H1 (cell line): Measurements from ENCODE around the gene CCDC77. TPM values are rescaled to one million over a fixed set of nuclear protein-coding genes. Genes with fewer than 3 reads are reported as not detected.
A peak's percentile ranks its signal among the peaks of the same experiment; 100 is the strongest.

ENCODE experiments used
- SIN3A ChIP-seq, 2 experiments: IDR thresholded peaks in 1 of 2; conservative IDR thresholded peaks in 1 of 2; 2 replicates each; pipeline ENCODE4 v1.6.1; 2011 to 2012; ENCODE audit warnings: low read length in 2 of 2, improper control_type of control experiment in 1 of 2, low read depth in 1 of 2, mild to moderate bottlenecking in 1 of 2
- polyA plus RNA-seq, 7 experiments: library from polyadenylated mRNA; depleted of rRNA in 3 of 7; stranded (reverse) in 5 of 7; unstranded in 2 of 7; fragments of >200 nt in 5 of 7; fragments of 200-250 nt in 2 of 7; gene quantifications; 1 replicate in 5 of 7; 2 replicates in 1 of 7; 4 replicates in 1 of 7; pipeline versions ENCODE4 v1.2.1 to v1.2.3, GENCODE V29; 2011 to 2013; ENCODE audit warnings: missing spikeins in 2 of 7, mixed read lengths in 2 of 7
- total RNA-seq: library from RNA; stranded (reverse); fragmentation: NEBNext Ultra II Directional; extraction: Animal tissue kit (Norgen Biotek cat#: 25700); gene quantifications from 2 replicates; pipeline ENCODE4 v1.2.1, GENCODE V29; 2021
- TF ChIP-seq, protein P1 (sequence below), 3 experiments: IDR thresholded peaks; 1 replicate in 2 of 3; 2 replicates in 1 of 3; pipeline versions ENCODE4 v1.5.1 to v1.6.1; 2011; ENCODE audit warnings: low read length in 3 of 3, mild to moderate bottlenecking in 3 of 3, inconsistent platforms in 2 of 3, low read depth in 1 of 3, moderate library complexity in 1 of 3; ENCODE audit not compliant: insufficient read depth in 1 of 3; ENCODE audit errors: control extremely low read depth in 1 of 3

The CCDC77 gene
- total and polyA plus RNA-seq, 2 of the 8 experiments (the other 6 are each of a cell fraction or from before 2014, with no cell fraction given), result 10.3 to 30.4 TPM

DNA sequence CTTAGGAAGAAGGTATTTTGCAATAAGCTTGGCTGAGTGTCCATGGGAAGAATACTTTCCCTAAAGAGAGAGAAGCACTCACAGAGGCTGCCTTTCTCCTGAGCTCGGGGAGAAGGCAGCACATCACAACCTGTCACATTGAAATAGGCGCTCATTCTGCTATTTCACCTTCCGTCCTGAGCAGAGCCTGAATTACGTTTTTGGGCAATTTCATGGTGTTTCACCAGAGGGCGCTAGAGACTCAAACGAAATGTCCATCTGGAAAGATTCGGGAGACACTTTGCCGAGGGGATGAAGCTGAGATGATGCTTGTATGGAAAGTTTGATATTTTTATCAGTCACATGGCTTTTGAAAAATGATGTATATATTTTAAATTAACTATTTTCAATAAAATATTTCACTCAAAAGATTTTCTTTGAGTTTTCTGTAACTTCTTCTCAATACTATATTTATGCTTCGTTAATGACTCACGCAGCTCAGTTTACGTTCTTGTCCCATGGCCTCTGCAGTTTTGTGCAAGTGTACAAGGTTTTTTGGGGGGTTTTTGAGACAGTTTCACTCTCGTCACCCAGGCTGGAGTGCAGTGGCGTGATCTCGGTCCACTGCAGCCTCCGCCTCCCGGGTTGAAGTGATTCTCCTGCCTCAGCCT is 40.9 kb downstream of the CCDC77 start (continued):
- TF ChIP-seq, protein P1, sequence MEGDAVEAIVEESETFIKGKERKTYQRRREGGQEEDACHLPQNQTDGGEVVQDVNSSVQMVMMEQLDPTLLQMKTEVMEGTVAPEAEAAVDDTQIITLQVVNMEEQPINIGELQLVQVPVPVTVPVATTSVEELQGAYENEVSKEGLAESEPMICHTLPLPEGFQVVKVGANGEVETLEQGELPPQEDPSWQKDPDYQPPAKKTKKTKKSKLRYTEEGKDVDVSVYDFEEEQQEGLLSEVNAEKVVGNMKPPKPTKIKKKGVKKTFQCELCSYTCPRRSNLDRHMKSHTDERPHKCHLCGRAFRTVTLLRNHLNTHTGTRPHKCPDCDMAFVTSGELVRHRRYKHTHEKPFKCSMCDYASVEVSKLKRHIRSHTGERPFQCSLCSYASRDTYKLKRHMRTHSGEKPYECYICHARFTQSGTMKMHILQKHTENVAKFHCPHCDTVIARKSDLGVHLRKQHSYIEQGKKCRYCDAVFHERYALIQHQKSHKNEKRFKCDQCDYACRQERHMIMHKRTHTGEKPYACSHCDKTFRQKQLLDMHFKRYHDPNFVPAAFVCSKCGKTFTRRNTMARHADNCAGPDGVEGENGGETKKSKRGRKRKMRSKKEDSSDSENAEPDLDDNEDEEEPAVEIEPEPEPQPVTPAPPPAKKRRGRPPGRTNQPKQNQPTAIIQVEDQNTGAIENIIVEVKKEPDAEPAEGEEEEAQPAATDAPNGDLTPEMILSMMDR (IDR thresholded peaks at IDR 0.05; ENCODE audit: control extremely low read depth in 1 of 3, insufficient read depth in 1 of 3, low read depth in 1 of 3, low read length in 3 of 3), result peak; percentile 41 to 86 (median 76)
- TF ChIP-seq SIN3A (conservative IDR thresholded peaks at IDR 0.05 in 1 of 2, IDR thresholded peaks at IDR 0.05 in 1 of 2; ENCODE audit: low read depth in 1 of 2, low read length in 2 of 2), result no peak
